ENCODE results near the gene SESN1. TPM values are rescaled to one million over a fixed set of nuclear protein-coding genes. Genes with fewer than 3 reads are reported as not detected.

The SESN1 gene
- total RNA-seq, 1 experiment from 2014 or later, result 30.2 TPM

DNA sequence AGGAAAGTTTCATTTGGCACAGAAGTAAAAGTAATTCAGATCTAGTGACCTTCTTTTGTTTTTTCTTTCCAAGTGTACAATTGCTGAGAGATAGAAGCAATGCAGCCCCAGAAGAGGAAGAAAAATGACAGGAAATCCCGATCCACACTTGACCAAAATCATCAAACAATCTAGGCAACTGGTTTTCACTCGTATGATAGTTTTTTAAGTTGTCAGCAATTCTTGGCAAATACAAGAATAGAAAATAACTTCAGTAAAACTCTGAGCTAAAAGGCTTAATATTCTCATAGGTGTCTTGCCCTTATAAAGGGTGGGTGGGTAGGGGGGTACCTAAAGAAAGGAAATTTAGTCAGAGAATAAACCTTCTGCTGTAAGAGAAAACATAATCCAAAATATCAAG is 36.0 kb downstream of the SESN1 start (continued):
- TF ChIP-seq, protein P1, sequence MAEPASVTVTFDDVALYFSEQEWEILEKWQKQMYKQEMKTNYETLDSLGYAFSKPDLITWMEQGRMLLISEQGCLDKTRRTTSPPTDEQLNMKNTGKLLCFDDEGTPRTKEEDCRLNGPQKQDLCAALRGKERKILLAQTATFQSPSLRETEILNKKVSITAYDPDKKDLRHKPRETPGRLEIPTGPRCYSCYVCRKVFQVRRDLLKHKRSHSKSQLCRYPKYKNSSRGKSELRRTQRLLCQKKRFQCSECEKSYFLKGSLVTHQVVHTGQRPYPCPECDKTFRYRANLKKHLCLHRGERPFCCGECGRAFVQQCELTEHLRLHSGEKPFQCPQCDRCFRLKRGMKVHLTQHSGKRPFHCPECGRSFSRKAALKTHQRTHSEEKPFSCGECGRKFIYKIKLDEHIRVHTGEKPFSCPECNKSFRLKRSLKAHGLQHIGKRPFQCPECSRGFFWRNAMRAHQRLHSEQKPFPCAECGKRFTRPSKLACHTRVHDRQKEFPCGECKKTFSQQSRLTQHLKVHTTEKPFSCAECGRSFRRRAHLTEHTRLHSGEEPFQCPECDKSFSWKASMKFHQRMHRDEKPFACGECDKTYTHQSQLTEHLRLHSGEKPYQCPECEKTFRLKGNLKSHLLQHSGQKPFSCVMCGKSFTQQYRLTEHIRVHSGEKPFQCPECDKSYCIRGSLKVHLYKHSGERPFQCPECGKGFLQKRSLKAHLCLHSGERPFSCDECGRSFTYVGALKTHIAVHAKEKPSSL (CRISPR knock-in tag; conservative IDR thresholded peaks at IDR 0.05), result no peak
- TF ChIP-seq, protein P2, sequence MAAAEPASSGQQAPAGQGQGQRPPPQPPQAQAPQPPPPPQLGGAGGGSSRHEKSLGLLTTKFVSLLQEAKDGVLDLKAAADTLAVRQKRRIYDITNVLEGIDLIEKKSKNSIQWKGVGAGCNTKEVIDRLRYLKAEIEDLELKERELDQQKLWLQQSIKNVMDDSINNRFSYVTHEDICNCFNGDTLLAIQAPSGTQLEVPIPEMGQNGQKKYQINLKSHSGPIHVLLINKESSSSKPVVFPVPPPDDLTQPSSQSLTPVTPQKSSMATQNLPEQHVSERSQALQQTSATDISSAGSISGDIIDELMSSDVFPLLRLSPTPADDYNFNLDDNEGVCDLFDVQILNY (CRISPR knock-in tag; IDR thresholded peaks at IDR 0.05), result no peak

DNA sequence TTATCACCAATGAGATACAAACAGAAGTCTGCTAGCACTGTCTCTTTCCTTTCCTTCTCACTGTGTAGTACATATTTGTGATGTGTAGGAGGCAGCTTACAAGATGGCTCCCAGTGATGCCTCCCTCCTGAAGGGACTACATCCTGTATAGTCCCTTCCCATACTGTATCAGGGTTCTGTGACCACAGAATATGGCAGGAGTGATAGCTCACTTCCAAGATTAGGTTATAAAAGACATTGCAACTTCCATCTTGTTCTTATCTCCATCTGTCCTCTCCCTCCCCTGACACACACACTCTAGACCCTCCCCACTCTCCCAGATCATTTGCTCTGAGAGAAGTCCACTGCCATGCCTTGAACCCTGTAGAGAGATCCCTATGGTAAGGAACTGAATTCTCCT is 38.0 kb downstream of the SESN1 start:
- Mint-ChIP-seq H3K9me3 (no peaks in the 10 kb centered on the region), H3K4me1 (peaks cover 18% of the 10 kb centered on the region), H3K4me3 (no peak overlapping the region), H3K27ac (no peak overlapping the region), H3K27me3 (ENCODE audit: low read depth) (no peaks in the 10 kb centered on the region), H3K36me3 (no peaks in the 10 kb centered on the region)
- TF ChIP-seq RORB (CRISPR knock-in tag; IDR thresholded peaks at IDR 0.05), result no peak
- TF ChIP-seq NFE2L1 (CRISPR knock-in tag; IDR thresholded peaks at IDR 0.05), result no peak
- TF ChIP-seq, protein P3, sequence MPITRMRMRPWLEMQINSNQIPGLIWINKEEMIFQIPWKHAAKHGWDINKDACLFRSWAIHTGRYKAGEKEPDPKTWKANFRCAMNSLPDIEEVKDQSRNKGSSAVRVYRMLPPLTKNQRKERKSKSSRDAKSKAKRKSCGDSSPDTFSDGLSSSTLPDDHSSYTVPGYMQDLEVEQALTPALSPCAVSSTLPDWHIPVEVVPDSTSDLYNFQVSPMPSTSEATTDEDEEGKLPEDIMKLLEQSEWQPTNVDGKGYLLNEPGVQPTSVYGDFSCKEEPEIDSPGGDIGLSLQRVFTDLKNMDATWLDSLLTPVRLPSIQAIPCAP (CRISPR knock-in tag; IDR thresholded peaks at IDR 0.05), result no peak
- TF ChIP-seq, protein P4, sequence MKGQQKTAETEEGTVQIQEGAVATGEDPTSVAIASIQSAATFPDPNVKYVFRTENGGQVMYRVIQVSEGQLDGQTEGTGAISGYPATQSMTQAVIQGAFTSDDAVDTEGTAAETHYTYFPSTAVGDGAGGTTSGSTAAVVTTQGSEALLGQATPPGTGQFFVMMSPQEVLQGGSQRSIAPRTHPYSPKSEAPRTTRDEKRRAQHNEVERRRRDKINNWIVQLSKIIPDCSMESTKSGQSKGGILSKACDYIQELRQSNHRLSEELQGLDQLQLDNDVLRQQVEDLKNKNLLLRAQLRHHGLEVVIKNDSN (CRISPR knock-in tag; IDR thresholded peaks at IDR 0.05), result no peak
- no peak for TF ChIP-seq ZNF219 (CRISPR knock-in tag; IDR thresholded peaks at IDR 0.05; ENCODE audit: borderline replicate concordance)
- TF ChIP-seq ZNF317 (CRISPR knock-in tag; IDR thresholded peaks at IDR 0.05; ENCODE audit: borderline replicate concordance, low read depth), result no peak
- TF ChIP-seq TCF7 (CRISPR knock-in tag; IDR thresholded peaks at IDR 0.05; ENCODE audit: low read depth), result no peak
- TF ChIP-seq, protein P5, sequence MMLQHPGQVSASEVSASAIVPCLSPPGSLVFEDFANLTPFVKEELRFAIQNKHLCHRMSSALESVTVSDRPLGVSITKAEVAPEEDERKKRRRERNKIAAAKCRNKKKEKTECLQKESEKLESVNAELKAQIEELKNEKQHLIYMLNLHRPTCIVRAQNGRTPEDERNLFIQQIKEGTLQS (CRISPR knock-in tag; conservative IDR thresholded peaks at IDR 0.05), result no peak
- TF ChIP-seq NFATC4 (CRISPR knock-in tag; IDR thresholded peaks at IDR 0.05), result no peak
- TF ChIP-seq, protein P6, sequence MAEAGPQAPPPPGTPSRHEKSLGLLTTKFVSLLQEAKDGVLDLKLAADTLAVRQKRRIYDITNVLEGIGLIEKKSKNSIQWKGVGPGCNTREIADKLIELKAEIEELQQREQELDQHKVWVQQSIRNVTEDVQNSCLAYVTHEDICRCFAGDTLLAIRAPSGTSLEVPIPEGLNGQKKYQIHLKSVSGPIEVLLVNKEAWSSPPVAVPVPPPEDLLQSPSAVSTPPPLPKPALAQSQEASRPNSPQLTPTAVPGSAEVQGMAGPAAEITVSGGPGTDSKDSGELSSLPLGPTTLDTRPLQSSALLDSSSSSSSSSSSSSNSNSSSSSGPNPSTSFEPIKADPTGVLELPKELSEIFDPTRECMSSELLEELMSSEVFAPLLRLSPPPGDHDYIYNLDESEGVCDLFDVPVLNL (CRISPR knock-in tag; IDR thresholded peaks at IDR 0.05; ENCODE audit: borderline replicate concordance, low read depth), result no peak
- TF ChIP-seq GABPB1 (CRISPR knock-in tag; IDR thresholded peaks at IDR 0.05), result no peak
- TF ChIP-seq, protein P7, sequence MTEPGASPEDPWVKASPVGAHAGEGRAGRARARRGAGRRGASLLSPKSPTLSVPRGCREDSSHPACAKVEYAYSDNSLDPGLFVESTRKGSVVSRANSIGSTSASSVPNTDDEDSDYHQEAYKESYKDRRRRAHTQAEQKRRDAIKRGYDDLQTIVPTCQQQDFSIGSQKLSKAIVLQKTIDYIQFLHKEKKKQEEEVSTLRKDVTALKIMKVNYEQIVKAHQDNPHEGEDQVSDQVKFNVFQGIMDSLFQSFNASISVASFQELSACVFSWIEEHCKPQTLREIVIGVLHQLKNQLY (CRISPR knock-in tag; IDR thresholded peaks at IDR 0.05), result no peak
- no peak for TF ChIP-seq FOXP1 (CRISPR knock-in tag; IDR thresholded peaks at IDR 0.05; ENCODE audit: borderline replicate concordance)
- ChIA-PET POLR2A (no interaction called here), CTCF (no interaction called here)
- DNase-seq (ENCODE audit: low spot score), result no peak
- ATAC-seq, result no peak

DNA sequence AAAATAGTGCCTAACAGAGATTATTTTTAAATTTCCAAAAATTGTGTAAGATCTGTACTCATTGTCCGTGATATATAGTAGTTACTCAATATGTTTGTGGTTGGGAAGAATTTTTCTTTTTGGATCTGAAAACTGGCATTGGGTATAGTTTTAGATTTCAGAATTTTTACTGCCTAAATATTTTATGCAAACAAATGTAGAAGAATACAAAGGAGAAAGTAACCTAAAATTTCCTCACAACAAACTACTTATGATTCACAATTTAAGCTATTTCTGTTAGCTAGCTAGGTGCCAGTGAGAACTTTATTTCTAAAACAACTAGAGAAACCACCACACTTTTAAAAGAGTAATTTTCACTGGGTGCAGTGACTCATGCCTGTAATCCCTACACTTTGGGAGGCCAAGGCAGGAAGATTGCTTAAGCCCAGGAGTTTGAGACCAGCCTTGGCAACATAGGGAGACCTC is 38.8 kb downstream of the SESN1 start:
- no peaks in the 10 kb centered on the region for H3K36me3 Mint-ChIP-seq
- POLR2A ChIA-PET, result no interaction called here
- no peak overlapping the region for H3K4me3 Mint-ChIP-seq
- H3K4me1 Mint-ChIP-seq, result peaks cover 18% of the 10 kb centered on the region
- CTCF ChIA-PET, result no interaction called here
- H3K27me3 Mint-ChIP-seq (ENCODE audit: low read depth), result no peaks in the 10 kb centered on the region
- no peak overlapping the region for H3K27ac Mint-ChIP-seq
- DNase-seq (ENCODE audit: low spot score) (no peak), ATAC-seq (no peak)
- H3K9me3 Mint-ChIP-seq, result no peaks in the 10 kb centered on the region
- no peak for TF ChIP-seq IRF2 (CRISPR knock-in tag; IDR thresholded peaks at IDR 0.05; ENCODE audit: borderline replicate concordance, low read depth)
- no peak for TF ChIP-seq SOX15 (CRISPR knock-in tag; IDR thresholded peaks at IDR 0.05)
- TF ChIP-seq NFATC4 (CRISPR knock-in tag; IDR thresholded peaks at IDR 0.05), result no peak
- TF ChIP-seq ZNF263 (CRISPR knock-in tag; IDR thresholded peaks at IDR 0.05; ENCODE audit: low read depth), result no peak
- no peak for TF ChIP-seq SMAD4 (CRISPR knock-in tag; IDR thresholded peaks at IDR 0.05)
- no peak for TF ChIP-seq ZBTB21 (CRISPR knock-in tag; IDR thresholded peaks at IDR 0.05; ENCODE audit: borderline replicate concordance)
- TF ChIP-seq, protein P8, sequence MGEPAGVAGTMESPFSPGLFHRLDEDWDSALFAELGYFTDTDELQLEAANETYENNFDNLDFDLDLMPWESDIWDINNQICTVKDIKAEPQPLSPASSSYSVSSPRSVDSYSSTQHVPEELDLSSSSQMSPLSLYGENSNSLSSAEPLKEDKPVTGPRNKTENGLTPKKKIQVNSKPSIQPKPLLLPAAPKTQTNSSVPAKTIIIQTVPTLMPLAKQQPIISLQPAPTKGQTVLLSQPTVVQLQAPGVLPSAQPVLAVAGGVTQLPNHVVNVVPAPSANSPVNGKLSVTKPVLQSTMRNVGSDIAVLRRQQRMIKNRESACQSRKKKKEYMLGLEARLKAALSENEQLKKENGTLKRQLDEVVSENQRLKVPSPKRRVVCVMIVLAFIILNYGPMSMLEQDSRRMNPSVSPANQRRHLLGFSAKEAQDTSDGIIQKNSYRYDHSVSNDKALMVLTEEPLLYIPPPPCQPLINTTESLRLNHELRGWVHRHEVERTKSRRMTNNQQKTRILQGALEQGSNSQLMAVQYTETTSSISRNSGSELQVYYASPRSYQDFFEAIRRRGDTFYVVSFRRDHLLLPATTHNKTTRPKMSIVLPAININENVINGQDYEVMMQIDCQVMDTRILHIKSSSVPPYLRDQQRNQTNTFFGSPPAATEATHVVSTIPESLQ (CRISPR knock-in tag; IDR thresholded peaks at IDR 0.05), result no peak
- TF ChIP-seq NR1H2 (CRISPR knock-in tag; IDR thresholded peaks at IDR 0.05), result no peak
- no peak for TF ChIP-seq NFYB (CRISPR knock-in tag; conservative IDR thresholded peaks at IDR 0.05; ENCODE audit: low read depth)
